GM19351 (cell line): ENCODE measurements around the gene ALAS1.
A peak's percentile ranks its signal among the peaks of the same experiment; 100 is the strongest.

Experiments used
- ATAC-seq: cut with Tn5 transposase; IDR thresholded peaks from one replicate; pipeline ENCODE4 v1.9.1; 2021; ENCODE audit warnings: mild to moderate bottlenecking, moderate library complexity; ENCODE audit not compliant: unreplicated experiment

Gene ALAS1

DNA sequence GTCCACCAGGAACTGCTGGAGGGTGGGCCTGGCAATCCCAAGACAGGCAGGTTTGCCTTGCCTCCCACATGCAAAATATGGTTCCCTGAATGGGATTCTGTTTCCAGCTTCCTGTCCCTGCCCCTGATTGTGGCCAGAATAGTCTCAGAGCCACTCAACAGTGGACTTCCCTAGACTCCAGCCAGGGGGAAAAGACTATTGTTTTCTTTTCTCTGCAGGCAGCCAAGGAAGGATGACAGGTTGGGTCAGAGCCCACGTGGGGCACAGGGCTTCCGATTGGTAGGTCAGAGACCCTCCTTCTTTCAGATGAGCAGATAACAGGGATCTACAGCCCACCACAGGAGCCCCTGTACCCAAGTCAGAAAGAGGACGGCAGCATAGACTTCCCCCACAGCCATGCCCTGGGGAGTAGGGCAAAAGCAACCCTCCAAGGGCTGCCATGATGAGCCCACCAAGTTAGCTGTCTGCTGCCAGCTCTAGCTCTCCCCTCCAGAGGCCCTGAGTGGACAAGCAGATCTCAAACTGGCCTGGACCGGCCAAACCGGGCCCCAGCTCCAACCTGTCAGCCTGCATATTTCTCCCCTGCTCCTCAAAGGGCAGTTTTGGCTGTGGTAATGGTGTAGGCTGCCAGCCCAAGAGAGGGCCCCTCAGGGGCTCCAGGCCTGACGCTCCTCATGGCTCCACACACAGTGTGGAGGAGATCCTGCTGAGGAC lies 21.1 kb downstream of the ALAS1 start:
- ATAC-seq = no peak

DNA sequence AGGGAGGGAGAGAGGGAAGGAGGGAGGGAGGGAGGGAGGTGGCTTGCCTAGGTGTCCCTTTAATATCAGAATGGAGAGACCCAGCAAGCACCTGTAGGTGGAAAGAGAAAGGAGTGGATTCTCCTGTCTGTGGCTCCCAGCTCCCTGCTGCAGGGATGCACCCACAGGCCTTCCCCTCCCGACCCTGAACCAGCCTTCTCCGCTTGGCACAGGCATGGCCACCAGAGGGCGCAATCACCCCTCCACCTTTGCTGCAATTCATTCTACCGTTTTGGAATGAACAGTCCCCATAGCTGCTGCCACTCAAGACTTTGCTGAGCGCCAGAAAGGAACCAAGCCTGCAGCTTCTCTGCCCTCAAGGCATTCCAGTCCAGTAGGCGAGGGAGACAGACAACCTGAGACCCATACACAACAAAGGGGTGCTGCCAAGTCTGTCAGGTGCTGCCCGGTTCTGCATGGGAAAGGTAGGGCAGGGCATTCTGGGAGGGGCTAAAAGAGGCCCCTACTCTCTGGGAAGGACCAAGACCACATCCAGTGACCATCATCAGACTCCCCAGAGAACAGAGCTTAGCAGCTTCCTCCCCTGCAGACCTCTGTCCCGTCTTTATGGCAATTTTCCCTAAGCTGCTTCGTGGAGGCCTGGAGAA lies 22.5 kb downstream of the ALAS1 start:
- peak; percentile 53 for ATAC-seq

DNA sequence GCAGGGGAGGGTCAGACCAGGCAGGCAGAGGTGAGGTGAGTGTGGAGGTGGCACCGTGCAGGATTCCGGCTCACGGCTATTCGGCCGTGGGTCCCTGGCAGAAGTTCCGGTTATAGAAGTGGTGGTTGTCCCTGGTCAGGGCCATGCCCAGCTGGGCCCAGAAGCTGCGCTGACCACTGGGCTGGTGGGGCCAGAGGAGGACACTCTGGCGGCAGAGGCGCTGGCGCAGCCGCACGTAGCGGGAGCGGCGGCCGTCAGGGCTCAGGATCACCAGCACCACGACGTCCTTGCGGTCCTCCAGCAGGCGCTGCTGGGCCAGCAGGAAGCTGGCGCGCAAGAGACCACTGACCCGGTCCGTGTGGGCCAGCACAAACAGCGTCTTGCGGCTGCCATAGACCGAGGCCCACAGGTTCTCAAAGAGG lies 23.2 kb downstream of the ALAS1 start:
- no peak for ATAC-seq

DNA sequence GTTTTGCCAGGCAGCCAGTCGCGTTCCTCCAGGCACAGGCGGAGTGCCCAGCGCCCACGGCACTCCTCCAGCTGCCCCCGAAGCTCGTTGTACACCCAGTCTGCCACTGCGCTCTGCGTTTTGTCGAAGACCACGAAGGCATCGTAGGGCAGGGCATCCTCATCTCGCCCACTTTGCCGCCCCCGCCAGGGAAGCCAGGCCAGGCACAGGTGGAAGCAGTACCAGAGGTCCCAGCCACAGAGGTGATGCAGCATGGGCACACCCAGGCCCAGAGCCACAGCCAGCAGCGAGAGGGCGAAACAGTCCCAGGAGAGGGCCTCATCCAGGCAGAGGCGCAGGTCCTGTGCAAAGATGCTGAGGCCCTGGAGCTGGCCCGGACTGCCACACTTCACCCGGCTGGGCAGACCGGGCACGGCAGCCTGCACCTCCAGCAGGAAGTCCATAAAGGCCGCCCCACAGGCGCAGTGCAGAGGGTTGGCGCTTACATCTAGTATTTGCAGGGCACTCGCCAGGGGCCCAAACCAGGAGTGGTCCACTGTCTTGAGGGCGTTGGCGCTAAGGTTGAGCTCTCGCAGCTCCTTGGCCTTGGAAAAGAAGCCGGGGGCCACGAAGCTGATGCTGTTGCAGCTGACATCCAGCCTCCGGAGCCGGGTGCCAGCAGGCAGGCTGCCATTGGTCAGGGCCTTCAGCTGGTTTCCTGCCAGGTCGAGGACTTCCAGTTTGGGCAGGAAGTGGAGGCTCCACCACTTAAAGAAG lies 23.8 kb downstream of the ALAS1 start:
- no peak for ATAC-seq

DNA sequence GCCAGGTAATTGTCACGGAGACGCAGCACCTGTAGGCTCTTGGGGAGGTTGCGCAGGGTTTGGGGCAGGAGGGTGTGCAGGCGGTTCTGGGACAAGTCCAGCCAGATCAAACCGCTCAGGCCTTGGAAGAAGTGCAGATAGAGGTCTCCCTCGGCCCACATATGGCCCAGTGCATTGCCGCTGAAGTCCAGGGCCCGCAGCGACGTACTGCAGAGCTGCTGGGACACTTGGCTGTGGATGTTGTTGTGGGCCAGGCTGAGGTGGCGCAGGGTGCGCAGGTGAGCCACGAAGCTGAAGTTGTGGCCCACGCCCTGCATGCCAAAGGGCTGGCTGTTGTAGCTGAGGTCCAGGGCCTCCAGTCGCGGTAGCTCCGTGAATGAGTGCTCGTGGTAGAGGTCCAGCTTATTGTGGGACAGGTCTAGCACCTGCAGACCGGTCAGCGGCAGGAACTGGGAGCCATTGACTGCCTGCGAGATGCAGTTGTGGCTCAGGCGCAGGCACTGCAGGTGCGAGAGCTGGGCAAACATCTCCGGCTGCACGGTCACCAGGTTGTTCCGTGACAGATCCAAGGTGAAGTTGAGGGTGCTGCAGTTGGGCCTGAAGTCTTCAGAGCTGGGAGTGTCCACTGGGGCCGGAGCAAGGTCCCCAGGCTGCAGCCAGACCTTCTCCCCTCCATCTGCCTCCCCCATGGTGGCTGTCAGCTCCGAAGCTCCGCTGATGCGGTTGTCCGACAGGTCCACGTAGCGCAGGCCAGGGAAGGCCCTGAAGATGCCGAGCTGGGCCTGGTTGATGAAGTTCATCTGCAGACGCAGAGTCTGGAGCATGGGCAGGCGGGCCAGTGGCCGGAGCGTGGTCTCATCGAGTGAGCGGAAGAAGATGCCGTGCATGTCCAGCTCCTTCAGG lies 24.6 kb downstream of the ALAS1 start:
- no peak for ATAC-seq

DNA sequence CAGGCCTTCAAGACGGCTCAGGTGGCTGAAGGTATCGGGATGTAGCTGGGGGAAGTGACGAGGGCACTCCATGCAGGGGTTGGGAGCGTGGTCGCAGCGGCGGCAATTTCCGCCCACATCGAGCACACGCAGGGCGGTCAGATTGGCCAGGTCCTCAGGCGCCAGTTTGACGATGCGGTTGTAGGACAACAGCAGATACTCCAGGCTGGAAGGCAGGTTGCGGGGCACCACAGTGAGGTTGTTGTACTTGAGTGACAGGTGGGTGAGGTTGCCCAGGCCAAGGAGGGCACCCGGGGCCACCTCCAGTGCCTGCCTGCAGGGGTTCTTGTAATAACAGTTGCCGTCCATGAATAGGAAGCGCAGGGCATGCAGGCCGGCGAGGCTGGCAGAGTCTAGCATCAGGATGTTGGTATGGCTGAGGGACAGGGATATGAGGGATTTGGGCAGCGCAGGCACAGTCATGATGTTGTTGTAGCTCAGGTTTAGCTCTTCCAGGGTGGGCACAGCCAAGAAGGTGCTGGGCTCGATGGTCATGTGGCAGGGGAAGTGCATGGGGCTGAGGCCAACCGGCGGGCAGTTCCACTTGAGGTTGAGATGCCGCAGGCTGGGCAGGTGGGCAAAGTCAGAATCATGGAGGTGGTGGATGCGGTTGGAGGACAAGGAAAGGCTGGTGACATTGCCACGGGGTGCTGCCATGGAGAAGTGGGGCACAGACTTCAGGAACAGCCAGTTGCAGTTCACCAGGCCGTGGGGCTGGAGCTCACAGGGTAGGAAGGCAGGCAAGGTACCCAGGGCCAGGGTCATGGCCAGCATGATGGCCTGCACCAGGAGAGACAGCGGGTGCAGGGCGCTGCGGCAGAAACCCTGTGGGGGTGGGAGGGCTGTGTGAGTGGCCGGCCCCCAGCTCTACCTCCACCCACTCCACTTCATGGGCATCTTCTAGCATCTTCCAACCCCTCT lies 25.8 kb downstream of the ALAS1 start:
- no peak for ATAC-seq

DNA sequence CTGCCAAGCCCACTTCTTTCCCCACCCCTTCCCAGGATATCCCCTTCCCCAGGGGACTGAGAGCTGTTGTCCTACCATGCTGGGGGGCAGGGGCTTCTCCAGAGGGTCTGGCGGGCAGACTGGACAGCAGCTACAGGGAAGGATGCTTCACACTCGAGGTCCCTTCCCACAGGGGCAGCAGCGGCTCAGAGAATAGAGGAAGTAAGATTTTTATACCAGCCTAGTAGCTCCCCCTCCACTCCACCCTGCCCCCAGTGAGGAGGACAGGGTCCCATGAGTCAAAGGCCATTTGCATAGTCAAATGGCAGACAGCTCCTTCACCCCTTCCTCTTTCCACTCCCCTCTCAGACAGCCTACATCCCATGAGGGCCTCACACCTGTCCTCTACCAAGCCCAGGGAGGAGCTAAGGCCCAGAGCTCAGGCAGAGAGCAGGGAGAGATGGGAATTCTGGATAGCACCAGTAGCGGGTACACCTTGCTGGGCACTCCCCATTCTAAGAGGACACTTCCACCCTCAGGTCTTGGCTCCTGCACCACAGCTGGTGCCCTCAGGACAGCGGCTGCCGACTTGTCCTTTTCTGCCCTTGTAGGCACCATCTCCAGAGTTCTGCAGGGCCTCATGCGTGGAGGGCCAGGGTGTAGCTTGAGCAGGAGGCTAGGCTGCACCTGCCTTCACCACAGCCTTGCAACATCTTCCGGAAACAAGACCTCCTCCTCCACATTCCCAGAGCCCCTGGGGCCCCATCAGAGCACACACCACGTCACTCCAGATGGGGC lies 27.7 kb downstream of the ALAS1 start, which contains the start of gene TLR9:
Gene TLR9 (minus strand): TSS at position 194 of the 777 bp plus-strand sequence. CDS start 116 bp downstream, at position 78.
- peak; percentile 78 for ATAC-seq

DNA sequence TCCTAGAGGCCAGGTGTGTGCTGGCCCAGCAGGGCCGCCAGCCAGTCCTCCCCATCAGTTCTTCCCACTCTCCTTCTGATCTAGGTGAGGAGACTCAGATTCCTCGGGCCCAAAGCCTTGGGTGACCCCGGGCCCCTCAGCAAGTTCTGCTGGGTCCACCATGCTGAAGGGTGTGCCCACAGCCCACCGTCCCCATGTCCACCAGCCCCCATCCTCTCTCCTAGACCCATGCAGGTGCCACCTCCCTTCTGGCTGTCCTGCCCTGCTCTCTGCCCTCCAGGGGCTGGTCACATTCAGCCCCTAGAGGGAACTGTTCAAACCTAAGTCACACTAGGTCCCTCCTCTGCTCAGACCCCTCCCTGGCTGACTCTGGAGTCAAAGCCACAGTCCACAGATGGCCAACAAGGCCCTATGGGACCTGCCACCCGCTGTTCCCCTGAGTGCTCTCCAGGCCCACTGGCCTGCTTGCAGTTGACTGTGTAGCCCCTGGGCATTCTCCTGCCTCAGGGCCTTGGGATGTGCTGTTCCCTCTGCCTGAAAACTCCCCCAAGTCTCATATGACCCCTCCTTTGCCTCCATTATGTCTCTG lies 28.4 kb downstream of the ALAS1 start:
- ATAC-seq = no peak

DNA sequence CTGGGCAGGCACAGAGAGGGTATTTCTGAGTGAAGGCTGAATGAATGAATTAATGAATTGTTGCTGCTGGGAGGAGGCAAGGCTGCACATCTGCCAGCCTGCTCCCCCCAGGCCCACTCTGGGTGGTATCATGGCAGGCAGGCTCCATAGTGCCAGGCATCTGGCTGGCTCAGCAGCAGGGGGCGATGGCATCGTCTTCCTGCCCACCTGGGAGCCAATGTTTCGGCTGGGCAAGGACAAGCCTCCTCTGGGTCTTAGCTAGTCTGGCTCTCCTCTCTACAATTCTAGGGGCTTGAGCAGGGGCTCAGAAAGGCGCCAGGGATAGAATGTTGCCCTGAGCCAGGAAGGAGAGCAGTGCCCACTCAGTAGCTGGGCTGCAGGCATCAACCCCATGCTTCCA lies 29.2 kb downstream of the ALAS1 start:
- no peak for ATAC-seq

DNA sequence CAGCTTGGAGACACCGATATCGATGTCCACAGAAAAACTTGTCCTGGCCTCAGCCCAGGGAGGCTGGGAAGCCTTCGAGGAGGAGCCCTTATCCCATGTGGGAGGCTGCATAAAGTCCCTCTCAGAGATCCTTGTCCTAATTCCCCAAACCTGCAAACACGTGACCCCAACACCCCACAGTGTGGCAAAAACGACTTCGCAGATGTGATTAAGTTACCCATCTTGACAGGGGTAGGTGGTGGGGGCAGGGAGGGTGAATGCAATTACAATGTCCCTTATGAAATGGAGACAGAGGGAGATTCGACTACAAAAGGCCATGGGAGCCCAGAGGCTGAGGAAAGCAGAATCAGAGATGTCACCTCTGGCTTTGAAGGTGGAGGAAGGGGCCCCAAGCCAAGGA lies 29.8 kb downstream of the ALAS1 start:
- no peak for ATAC-seq

DNA sequence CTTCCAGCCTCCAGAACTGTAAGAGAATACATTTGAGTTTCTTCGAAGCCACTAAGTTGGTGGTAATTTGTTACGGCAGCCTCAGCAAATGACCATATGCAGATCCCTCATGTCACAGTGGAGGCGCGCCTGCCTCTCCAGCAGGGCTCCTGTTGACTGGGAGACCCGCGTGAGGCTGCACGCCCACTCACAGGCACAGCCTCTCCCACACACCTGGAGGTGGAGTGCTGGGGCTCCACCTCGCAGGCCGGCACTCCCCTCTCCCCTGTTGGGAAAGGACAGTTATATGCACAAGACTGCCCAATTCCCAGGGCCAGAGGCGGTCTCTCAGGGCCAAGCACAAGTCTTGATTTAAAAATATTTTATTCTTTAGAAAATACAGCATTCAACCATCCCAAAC lies 30.3 kb downstream of the ALAS1 start:
- no peak for ATAC-seq

DNA sequence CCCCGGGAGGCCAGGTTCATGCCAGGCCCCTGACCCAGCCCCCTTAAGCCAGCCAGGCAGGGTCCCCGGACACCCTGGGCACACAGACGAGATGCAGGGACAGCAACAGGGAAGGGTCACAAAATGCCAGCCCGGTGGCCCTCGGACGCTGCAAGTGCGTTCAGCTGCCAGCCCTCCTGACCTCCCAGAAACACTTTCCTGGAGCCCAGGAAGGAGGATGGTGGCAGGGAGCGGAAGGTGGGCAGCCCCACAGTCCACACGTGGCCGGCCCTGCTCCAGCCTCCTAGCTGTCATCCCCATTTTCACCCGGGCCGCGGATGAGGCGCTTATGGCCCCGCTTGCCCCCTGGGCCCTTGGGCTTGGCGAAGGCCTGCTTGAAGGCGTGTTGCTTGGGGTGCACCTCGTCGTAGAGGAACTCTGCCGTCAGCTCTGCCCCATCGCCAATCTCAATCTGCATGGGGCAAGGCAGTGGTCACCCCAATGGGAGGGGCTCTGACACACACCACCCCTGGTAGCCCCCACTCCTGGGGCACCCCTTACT lies 30.9 kb downstream of the ALAS1 start:
- ATAC-seq = no peak

DNA sequence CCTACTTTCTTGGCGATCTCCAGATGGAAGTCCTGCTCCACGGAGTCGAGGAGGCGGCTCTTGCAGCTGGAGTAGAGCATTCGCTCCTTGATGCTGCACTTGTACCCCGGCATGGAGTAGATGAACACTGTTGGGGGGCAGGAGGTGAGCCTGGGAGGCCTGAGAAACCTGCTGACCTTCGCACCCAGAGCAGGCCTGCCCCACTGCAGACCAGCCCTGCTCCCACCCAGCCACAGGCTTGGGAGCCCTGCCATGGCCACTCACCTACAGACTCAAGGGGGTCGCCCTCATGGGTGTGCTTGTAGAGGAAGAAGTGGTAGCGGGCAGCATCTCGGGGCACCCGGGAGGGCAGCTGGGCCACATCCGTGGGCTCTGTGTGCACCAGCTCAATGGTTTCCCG lies 31.7 kb downstream of the ALAS1 start:
- no peak for ATAC-seq

DNA sequence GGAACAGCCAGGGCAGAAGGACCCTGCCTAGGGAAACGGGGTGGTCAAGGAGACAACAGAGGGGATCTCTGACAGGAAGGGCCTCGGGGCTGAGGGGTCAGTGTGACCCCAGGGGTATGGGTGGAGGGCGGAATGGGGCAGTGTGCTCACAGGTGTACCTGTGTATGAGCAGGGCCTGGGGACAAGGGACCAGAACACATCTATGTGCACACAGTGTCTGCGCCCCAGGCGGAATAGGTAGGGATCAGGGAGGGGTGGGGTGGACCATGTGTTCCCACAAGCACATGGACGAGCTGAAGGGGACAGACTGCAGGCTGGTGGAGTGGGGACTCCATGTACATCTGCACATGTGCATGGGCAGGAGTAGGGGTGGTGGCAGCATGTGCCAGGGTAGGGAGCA lies 32.5 kb downstream of the ALAS1 start:
- no peak for ATAC-seq

DNA sequence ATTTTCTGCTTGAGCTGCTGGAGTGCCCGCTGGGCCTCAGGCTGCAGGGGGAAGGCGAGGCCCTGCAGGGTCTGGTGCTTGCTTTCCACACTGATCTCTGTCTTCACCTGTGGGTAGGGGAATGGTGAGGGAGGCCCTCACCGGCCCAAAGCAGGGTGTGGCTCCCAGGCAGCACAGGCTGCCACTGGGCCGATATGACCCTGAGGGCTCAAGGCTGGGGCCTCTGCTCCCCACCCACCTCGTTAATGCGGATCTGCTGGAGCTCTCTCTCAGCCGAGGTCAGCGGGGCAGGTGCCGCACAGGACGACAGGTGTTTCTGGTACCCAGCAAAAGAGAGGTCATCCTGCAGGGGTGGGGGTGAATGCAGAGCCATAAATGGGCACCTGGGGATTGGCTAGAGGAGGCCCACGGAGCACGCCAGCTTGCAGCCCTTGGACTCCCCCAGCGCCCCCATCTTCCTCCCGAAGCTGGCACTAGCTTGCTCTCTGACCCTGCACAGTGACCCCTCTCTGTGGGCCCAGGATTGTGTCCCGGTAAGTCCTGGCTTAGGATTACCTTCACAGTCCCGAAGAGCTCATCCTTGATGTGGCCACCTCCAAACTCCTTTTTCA lies 33.0 kb downstream of the ALAS1 start:
- no peak for ATAC-seq

DNA sequence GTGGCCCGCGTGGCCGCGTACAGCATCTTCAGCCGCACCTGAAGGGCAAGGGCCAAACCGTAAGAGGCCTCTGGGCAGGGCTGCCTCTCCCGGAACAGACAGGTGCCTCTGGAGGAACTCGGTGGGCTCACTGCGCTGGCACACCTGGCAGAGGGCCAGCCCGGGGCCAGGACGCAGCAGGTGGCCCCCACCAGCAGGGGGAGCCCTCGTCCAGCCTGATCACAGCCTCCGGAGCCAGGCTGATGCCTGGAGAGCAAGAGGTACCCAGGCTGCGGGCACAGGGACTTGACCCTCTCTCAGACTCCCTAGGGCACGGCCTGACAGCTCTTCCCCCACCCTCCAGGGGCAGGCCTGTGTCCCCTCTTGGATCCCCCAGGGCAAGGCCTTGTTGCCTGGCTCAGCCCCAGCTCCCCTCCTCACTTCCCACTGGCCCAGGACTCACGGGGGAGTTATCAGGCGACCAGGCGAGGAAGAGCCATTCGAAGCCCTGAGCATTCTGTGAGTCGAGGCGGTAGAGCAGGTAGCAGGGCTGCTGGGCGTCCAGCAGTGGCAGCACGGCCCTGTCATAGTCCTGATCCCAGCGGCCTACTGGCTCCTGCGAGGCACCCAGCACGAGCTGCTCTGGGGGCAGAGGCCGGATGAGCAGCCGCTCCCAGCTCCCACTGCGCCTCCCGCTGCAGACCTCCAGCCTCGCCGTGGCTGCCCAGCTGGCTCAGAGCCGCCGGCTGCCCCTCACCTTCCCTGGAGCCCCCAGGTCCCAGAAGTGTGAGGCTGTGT lies 33.7 kb downstream of the ALAS1 start:
- ATAC-seq = no peak
